CD4-positive, alpha-beta T cell treated with Interleukin-6 for 4 hours (primary cell): ENCODE measurements around the gene IKZF4.
"Not testable (repeated sequence)": the region's sequence is repeated elsewhere in the genome, so short reads cannot be mapped to it uniquely, and the experiment has no call there.

Source experiments
- DNase-seq: peaks from one replicate; pipeline ENCODE4 v3.0.0-alpha.2; 2020; ENCODE audit warnings: mixed read lengths

The IKZF4 gene

GRCh38 chr12:56040963-56041551 lies 20.2 kb downstream of the IKZF4 start:
- DNase-seq: no peak

GRCh38 chr12:56041552-56042429 lies 20.9 kb downstream of the IKZF4 start, which contains the start of gene RPS26:
TSS of gene RPS26 (plus strand) at chr12:56041918. CDS start at chr12:56042167, 249 bp downstream.
- DNase-seq: peak; percentile 90

- DNase-seq: not testable (repeated sequence)
These were observed 21.6 kb downstream of the IKZF4 start for GRCh38 chr12:56042430-56042813.

- DNase-seq: no peak
These were observed 22.0 kb downstream of the IKZF4 start for GRCh38 chr12:56042843-56043242.

GRCh38 chr12:56046027-56046780 lies 25.4 kb downstream of the IKZF4 start:
- DNase-seq: no peak

- DNase-seq: no peak
These were observed 32.6 kb downstream of the IKZF4 start for GRCh38 chr12:56053407-56053893.

- DNase-seq: not testable (repeated sequence)
These were observed 39.1 kb downstream of the IKZF4 start for GRCh38 chr12:56059964-56060363.

- no peak for DNase-seq
These were observed 41.1 kb downstream of the IKZF4 start for GRCh38 chr12:56061982-56062381.

GRCh38 chr12:56062996-56063395 lies 42.2 kb downstream of the IKZF4 start:
- no peak for DNase-seq

- no peak for DNase-seq
These were observed 50.8 kb downstream of the IKZF4 start for GRCh38 chr12:56071648-56072047.

GRCh38 chr12:56074396-56074795 lies 53.6 kb downstream of the IKZF4 start:
- no peak for DNase-seq

GRCh38 chr12:56077966-56078365 lies 57.1 kb downstream of the IKZF4 start:
- DNase-seq: not testable (repeated sequence)

- DNase-seq: no peak
These were observed 57.6 kb downstream of the IKZF4 start for GRCh38 chr12:56078427-56078826.

GRCh38 chr12:56078931-56079722 lies 58.3 kb downstream of the IKZF4 start:
- DNase-seq: peak; percentile 63

- DNase-seq: peak; percentile 82
These were observed 59.1 kb downstream of the IKZF4 start, which contains the start of gene ERBB3 for GRCh38 chr12:56079723-56080555. TSS of gene ERBB3 (plus strand) at chr12:56080165. CDS start at chr12:56080301, 136 bp downstream.

GRCh38 chr12:56080556-56081138 lies 59.8 kb downstream of the IKZF4 start:
- DNase-seq: peak; percentile 4

- no peak for DNase-seq
These were observed 60.8 kb downstream of the IKZF4 start for GRCh38 chr12:56081393-56082347.

- no peak for DNase-seq
These were observed 61.5 kb downstream of the IKZF4 start for GRCh38 chr12:56082382-56082781.

- no peak for DNase-seq
These were observed 62.1 kb downstream of the IKZF4 start for GRCh38 chr12:56082967-56083366.
